ENCODE data around the gene PLEKHA7.

- no peak for TF ChIP-seq OVOL2 (CRISPR knock-in tag; IDR thresholded peaks at IDR 0.05; ENCODE audit: borderline replicate concordance)
- TF ChIP-seq, protein P1, sequence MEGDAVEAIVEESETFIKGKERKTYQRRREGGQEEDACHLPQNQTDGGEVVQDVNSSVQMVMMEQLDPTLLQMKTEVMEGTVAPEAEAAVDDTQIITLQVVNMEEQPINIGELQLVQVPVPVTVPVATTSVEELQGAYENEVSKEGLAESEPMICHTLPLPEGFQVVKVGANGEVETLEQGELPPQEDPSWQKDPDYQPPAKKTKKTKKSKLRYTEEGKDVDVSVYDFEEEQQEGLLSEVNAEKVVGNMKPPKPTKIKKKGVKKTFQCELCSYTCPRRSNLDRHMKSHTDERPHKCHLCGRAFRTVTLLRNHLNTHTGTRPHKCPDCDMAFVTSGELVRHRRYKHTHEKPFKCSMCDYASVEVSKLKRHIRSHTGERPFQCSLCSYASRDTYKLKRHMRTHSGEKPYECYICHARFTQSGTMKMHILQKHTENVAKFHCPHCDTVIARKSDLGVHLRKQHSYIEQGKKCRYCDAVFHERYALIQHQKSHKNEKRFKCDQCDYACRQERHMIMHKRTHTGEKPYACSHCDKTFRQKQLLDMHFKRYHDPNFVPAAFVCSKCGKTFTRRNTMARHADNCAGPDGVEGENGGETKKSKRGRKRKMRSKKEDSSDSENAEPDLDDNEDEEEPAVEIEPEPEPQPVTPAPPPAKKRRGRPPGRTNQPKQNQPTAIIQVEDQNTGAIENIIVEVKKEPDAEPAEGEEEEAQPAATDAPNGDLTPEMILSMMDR (IDR thresholded peaks at IDR 0.05) = no peak
- TF ChIP-seq SP1 (CRISPR knock-in tag; conservative IDR thresholded peaks at IDR 0.05) = no peak
- no peak for TF ChIP-seq NFATC4 (CRISPR knock-in tag; IDR thresholded peaks at IDR 0.05)
- no peak for TF ChIP-seq GABPB1 (CRISPR knock-in tag; IDR thresholded peaks at IDR 0.05)
- no peak for TF ChIP-seq ETV6 (CRISPR knock-in tag; IDR thresholded peaks at IDR 0.05)
- TF ChIP-seq NFE2L1 (CRISPR knock-in tag; IDR thresholded peaks at IDR 0.05) = no peak
Measured at GRCh38 chr11:16946477-16947282, 67.5 kb downstream of the PLEKHA7 start.

Measured in WTC11 (cell line).